ENCODE data around the gene QRICH2. TPM values are rescaled to one million over a fixed set of nuclear protein-coding genes. Genes with fewer than 3 reads are reported as not detected.

Gene QRICH2
- total and polyA plus RNA-seq, 9 of the 15 experiments (the other 6 are each of a cell fraction or from before 2014, with no cell fraction given): 0.03 to 1.6 (median 0.81) TPM

DNA sequence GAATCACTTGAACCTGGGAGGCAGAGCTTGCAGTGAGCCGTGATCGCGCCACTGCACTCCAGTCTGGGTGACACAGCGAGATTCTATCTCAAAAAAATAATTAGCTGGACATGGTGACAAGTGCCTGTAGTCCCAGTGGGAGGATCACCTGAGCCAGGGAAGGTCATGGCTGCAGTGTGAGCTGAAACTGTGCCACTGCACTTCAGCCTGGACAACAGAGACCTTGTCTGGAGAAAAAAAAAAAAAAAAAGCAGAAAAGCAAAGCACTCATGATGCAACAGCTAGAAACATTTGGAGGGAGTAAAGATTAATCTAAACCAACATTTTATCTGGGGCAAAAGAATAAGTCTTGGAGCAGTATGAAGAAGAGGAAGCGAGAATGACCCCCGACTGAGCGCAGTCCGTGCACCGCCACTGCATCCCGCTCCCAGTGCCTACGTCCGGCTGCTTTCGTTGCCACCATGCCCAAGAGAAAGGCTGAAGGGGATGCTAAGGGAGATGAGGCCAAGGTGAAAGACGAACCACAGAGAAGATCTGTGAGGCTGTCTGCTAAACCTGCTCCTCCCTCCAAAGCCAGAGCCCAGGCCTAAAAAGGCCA lies 37.4 kb upstream of the QRICH2 start (continued):
- TF ChIP-seq ZBTB40 (IDR thresholded peaks at IDR 0.05): 0 out of 2 replicates have a peak, but pooled peaks have one; percentile 22
- TF ChIP-seq ZBTB40 (CRISPR knock-in tag; IDR thresholded peaks at IDR 0.05): no peak
- TF ChIP-seq PURB (CRISPR knock-in tag; IDR thresholded peaks at IDR 0.05; ENCODE audit: low read depth): no peak
- TF ChIP-seq ZNF24 (IDR thresholded peaks at IDR 0.05): no peak
- peak; percentile 46 for TF ChIP-seq EP300 (IDR thresholded peaks at IDR 0.05; ENCODE audit: low read length)
- no peak for TF ChIP-seq POLR3A (IDR thresholded peaks at IDR 0.05; ENCODE audit: borderline replicate concordance, extremely low read depth, insufficient read depth, insufficient read length)
- TF ChIP-seq, protein P1, sequence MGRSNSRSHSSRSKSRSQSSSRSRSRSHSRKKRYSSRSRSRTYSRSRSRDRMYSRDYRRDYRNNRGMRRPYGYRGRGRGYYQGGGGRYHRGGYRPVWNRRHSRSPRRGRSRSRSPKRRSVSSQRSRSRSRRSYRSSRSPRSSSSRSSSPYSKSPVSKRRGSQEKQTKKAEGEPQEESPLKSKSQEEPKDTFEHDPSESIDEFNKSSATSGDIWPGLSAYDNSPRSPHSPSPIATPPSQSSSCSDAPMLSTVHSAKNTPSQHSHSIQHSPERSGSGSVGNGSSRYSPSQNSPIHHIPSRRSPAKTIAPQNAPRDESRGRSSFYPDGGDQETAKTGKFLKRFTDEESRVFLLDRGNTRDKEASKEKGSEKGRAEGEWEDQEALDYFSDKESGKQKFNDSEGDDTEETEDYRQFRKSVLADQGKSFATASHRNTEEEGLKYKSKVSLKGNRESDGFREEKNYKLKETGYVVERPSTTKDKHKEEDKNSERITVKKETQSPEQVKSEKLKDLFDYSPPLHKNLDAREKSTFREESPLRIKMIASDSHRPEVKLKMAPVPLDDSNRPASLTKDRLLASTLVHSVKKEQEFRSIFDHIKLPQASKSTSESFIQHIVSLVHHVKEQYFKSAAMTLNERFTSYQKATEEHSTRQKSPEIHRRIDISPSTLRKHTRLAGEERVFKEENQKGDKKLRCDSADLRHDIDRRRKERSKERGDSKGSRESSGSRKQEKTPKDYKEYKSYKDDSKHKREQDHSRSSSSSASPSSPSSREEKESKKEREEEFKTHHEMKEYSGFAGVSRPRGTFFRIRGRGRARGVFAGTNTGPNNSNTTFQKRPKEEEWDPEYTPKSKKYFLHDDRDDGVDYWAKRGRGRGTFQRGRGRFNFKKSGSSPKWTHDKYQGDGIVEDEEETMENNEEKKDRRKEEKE (IDR thresholded peaks at IDR 0.05; ENCODE audit: borderline replicate concordance in 1 of 2, control insufficient read depth in 1 of 2, low read depth in 2 of 2, low read length in 1 of 2): no peak
- TF ChIP-seq MCM5 (IDR thresholded peaks at IDR 0.05; ENCODE audit: low read depth): no peak
- peak; percentile 60; the same call in 1 of the 2 replicates for TF ChIP-seq MEF2D (tag; conservative IDR thresholded peaks at IDR 0.05; ENCODE audit: low read depth)
- no peak for TF ChIP-seq ZNF324 (CRISPR knock-in tag; IDR thresholded peaks at IDR 0.05)
- TF ChIP-seq MAZ (CRISPR knock-in tag; conservative IDR thresholded peaks at IDR 0.05 in 1 of 2, IDR thresholded peaks at IDR 0.05 in 1 of 2): no peak; a peak in 2 of 4 replicates
- TF ChIP-seq NFIC (IDR thresholded peaks at IDR 0.05): no peak
- TF ChIP-seq ZNF668 (CRISPR knock-in tag; IDR thresholded peaks at IDR 0.05): no peak

Measured in K562 (cell line).